Fibroblast of lung (primary cell): ENCODE data around the gene EYA2. TPM values are rescaled to one million over a fixed set of nuclear protein-coding genes. Genes with fewer than 3 reads are reported as not detected.

ENCODE experiments used
- DNase-seq, 2 donors: peaks; one replicate each; pipeline versions ENCODE4 v3.0.0 to v3.0.0-alpha.2; 2010; ENCODE audit warnings: low read depth in 2 of 2
- H2AFZ ChIP-seq: 2 replicates; pipeline ENCODE4 v1.5.1; 2012; ENCODE audit warnings: low read length, control low read depth, inconsistent platforms
- H3K27ac ChIP-seq: 2 replicates; pipeline ENCODE4 v1.5.1; 2011; ENCODE audit warnings: low read length, control low read depth; ENCODE audit not compliant: insufficient read depth
- H3K27me3 ChIP-seq: 2 replicates; pipeline ENCODE4 v1.5.1; 2011; ENCODE audit warnings: mild to moderate bottlenecking, low read length; ENCODE audit not compliant: control insufficient read depth, insufficient read depth
- H3K36me3 ChIP-seq: 2 replicates; pipeline ENCODE4 v1.5.1; 2011; ENCODE audit warnings: low read length; ENCODE audit not compliant: control insufficient read depth, insufficient read depth
- H3K4me1 ChIP-seq: 2 replicates; pipeline ENCODE4 v1.5.1; 2011; ENCODE audit warnings: low read length; ENCODE audit not compliant: control insufficient read depth, insufficient read depth; ENCODE audit errors: extremely low read depth
- H3K4me2 ChIP-seq: 2 replicates; pipeline ENCODE4 v1.5.1; 2011; ENCODE audit warnings: low read length, control low read depth; ENCODE audit not compliant: insufficient read depth; ENCODE audit errors: extremely low read depth
- H3K4me3 ChIP-seq, 4 experiments: fragments of 200-600 bp in 1 of 4; sonication (generic) in 1 of 4; replicated peaks in 1 of 4; 2 replicates each; pipeline ENCODE4 v1.5.1; 2011 to 2016; ENCODE audit warnings: low read length in 4 of 4, low read depth in 3 of 4, mild to moderate bottlenecking in 3 of 4, control low read depth in 2 of 4, inconsistent platforms in 1 of 4, mixed read lengths in 1 of 4; ENCODE audit not compliant: insufficient read depth in 1 of 4; ENCODE audit errors: control extremely low read depth in 1 of 4
- H3K79me2 ChIP-seq: 2 replicates; pipeline ENCODE4 v1.5.1; 2012; ENCODE audit warnings: mild to moderate bottlenecking, low read length, inconsistent platforms; ENCODE audit not compliant: control insufficient read depth, insufficient read depth
- H3K9ac ChIP-seq: 2 replicates; pipeline ENCODE4 v1.5.1; 2011; ENCODE audit warnings: mild to moderate bottlenecking, low read length, control low read depth; ENCODE audit not compliant: insufficient read depth
- H3K9me3 ChIP-seq: 2 replicates; pipeline ENCODE4 v1.5.1; 2012; ENCODE audit warnings: low read depth, low read length; ENCODE audit not compliant: control insufficient read depth, insufficient read depth
- H4K20me1 ChIP-seq: 2 replicates; pipeline ENCODE4 v1.5.1; 2011; ENCODE audit warnings: low read length; ENCODE audit not compliant: control insufficient read depth, insufficient read depth; ENCODE audit errors: extremely low read depth
- EZH2 ChIP-seq: IDR thresholded peaks from 2 replicates; pipeline ENCODE4 v1.5.1; 2012; ENCODE audit warnings: low read length, control low read depth, mild to moderate bottlenecking; ENCODE audit errors: missing control alignments
- polyA plus RNA-seq, 2 donors: library from polyadenylated mRNA; depleted of rRNA in 1 of 2; stranded (reverse) in 1 of 2; unstranded in 1 of 2; fragments of >200 nt; gene quantifications; 2 replicates each; pipeline ENCODE4 v1.2.1, GENCODE V29; 2011 to 2012; ENCODE audit warnings: missing spikeins in 1 of 2
- total RNA-seq: library from RNA; depleted of rRNA; stranded (reverse); fragments of >200 nt; gene quantifications from 2 replicates; pipeline ENCODE4 v1.2.1, GENCODE V29; 2014
- TF ChIP-seq, protein P1 (sequence below), 2 donors: IDR thresholded peaks in 1 of 2; conservative IDR thresholded peaks in 1 of 2; 1 replicate in 1 of 2; 2 replicates in 1 of 2; pipeline ENCODE4 v1.5.1; 2011 to 2012; ENCODE audit warnings: low read length in 2 of 2, control low read depth in 1 of 2, inconsistent platforms in 1 of 2, low read depth in 1 of 2, mild to moderate bottlenecking in 1 of 2

EYA2 gene
- total and polyA plus RNA-seq, 2 donors (not counting 1 experiment from before 2014, with no cell fraction given): 0.37 to 1.7 TPM

DNA sequence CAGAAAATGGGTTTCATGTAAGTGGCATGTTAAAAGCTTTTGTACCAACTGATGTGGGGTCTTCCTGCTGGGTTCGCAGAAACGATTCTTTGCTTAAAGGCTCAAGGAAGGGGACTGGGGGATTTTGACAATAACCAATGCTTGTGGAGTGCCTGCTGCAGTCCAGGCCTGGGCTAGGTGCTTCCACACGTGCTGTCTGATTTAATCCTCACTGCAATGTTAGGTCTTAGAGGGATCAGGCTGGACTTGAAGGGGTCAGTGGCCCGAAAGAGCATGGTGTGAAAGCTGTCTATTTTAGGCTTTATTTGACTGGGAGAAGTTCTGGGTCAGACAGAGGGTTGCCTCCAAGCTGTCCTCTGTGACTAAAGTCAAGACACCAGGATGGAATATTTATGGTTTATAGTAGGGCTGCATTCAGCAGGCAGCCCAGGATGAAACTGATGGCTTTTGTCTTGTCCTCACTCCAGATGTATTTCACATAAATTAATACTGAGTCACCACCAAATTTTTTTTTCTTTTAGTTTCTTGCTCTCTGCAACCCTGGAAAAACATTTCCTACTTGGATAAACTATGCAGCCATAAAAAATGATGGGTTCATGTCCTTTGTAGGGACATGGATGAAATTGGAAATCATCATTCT is 242.7 kb downstream of the EYA2 start:
- H3K4me2 ChIP-seq: no peak overlapping the region
- DNase-seq: peak in 1 of 2 donors; percentile 20
- no peak overlapping the region for H3K9ac ChIP-seq
- no peaks in the 10 kb centered on the region for H3K9me3 ChIP-seq
- TF ChIP-seq, protein P1, sequence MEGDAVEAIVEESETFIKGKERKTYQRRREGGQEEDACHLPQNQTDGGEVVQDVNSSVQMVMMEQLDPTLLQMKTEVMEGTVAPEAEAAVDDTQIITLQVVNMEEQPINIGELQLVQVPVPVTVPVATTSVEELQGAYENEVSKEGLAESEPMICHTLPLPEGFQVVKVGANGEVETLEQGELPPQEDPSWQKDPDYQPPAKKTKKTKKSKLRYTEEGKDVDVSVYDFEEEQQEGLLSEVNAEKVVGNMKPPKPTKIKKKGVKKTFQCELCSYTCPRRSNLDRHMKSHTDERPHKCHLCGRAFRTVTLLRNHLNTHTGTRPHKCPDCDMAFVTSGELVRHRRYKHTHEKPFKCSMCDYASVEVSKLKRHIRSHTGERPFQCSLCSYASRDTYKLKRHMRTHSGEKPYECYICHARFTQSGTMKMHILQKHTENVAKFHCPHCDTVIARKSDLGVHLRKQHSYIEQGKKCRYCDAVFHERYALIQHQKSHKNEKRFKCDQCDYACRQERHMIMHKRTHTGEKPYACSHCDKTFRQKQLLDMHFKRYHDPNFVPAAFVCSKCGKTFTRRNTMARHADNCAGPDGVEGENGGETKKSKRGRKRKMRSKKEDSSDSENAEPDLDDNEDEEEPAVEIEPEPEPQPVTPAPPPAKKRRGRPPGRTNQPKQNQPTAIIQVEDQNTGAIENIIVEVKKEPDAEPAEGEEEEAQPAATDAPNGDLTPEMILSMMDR (conservative IDR thresholded peaks at IDR 0.05 in 1 of 2, IDR thresholded peaks at IDR 0.05 in 1 of 2; ENCODE audit: low read depth in 1 of 2, low read length in 2 of 2): no peak
- TF ChIP-seq EZH2: no peak
- H3K27me3 ChIP-seq: no peaks in the 10 kb centered on the region
- H4K20me1 ChIP-seq: no peaks in the 10 kb centered on the region
- no peak overlapping the region for H3K4me3 ChIP-seq
- H3K4me1 ChIP-seq: peaks cover 12% of the 10 kb centered on the region
- H2AFZ ChIP-seq: no peak overlapping the region
- H3K36me3 ChIP-seq: no peaks in the 10 kb centered on the region
- H3K27ac ChIP-seq: no peak overlapping the region
- no peaks in the 10 kb centered on the region for H3K79me2 ChIP-seq

DNA sequence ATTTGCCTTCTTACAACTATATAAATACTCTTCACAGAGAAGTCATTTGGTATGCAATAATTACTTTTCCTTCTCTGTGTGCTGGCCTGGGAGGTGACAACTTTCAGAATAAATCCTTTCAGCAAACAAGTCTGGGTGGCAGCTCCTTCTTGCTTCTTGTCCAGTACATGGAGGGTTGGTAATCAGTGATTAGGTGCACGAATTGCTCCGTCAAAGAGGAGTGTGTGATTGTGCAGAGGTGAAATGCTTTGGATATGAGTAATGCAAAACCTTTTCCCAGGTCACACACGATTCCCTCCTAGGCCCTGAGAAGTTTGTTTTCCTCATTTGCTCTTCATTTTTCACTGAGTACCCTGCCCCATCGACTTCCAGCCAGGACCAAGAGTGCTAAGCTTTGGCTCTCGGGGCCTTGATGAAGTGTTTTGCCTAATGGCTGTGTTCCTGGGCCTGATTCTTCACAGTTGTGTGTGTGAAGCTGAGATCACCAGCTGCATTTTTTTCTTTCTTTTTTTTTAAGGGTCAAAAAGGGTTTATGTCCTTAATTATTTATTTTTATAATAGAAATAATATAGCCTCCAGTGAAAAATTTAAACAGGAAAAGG is 245.4 kb downstream of the EYA2 start:
- Histone ChIP-seq H3K9ac (no peak overlapping the region), H3K4me1 (peaks cover 4% of the 10 kb centered on the region), H3K27me3 (no peaks in the 10 kb centered on the region), H2AFZ (no peak overlapping the region), H3K4me2 (no peak overlapping the region), H3K79me2 (no peaks in the 10 kb centered on the region), H3K9me3 (no peaks in the 10 kb centered on the region), H3K36me3 (no peaks in the 10 kb centered on the region), H4K20me1 (no peaks in the 10 kb centered on the region), H3K4me3 (no peak overlapping the region), H3K27ac (no peak overlapping the region)
- TF ChIP-seq, protein P1 (conservative IDR thresholded peaks at IDR 0.05 in 1 of 2, IDR thresholded peaks at IDR 0.05 in 1 of 2; ENCODE audit: low read depth in 1 of 2, low read length in 2 of 2): no peak
- TF ChIP-seq EZH2: no peak
- DNase-seq: peak in 1 of 2 donors; percentile 25

DNA sequence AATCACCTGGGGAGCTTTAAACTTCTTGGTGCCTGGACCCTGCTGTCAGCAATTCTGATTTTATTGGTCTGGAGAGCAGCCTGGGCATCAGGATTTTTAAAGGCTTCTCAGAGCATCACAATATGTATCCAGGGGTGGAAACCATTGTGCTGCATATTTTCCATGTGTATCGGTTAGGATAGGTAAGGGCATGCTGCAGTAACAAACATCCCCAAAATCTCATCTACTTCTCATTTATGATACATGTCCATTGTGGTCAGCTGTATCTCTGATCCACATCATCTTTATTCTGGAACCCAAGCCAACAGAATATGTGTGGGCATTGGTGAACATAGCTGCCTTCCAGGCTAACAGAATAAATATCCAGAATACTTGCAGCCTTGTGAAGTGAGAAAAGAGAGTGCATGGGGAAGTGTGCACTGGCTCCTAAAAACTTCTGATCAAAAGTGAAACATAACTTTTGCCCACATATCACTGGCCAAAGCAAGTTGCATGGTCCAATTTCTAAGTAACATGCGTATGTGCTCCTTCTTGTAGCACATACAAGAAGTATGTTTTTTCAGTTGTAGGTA is 246.8 kb downstream of the EYA2 start:
- Histone ChIP-seq H3K27me3 (no peaks in the 10 kb centered on the region), H3K79me2 (no peaks in the 10 kb centered on the region), H3K36me3 (no peaks in the 10 kb centered on the region), H2AFZ (no peak overlapping the region), H3K9me3 (no peaks in the 10 kb centered on the region), H3K4me2 (no peak overlapping the region), H3K4me1 (peaks cover 4% of the 10 kb centered on the region), H3K4me3 (no peak overlapping the region), H4K20me1 (no peaks in the 10 kb centered on the region), H3K27ac (no peak overlapping the region), H3K9ac (no peak overlapping the region)
- TF ChIP-seq, protein P1 (conservative IDR thresholded peaks at IDR 0.05 in 1 of 2, IDR thresholded peaks at IDR 0.05 in 1 of 2; ENCODE audit: low read depth in 1 of 2, low read length in 2 of 2): no peak
- TF ChIP-seq EZH2: no peak
- no peak for DNase-seq
